GM18511 (cell line): Measurements from ENCODE around the gene PRDM16.

ENCODE experiments used
- ATAC-seq: cut with Tn5 transposase; IDR thresholded peaks from one replicate; pipeline ENCODE4 v1.9.1; 2021; ENCODE audit warnings: mild to moderate bottlenecking, moderate library complexity; ENCODE audit not compliant: unreplicated experiment

Gene PRDM16

GRCh38 chr1:3347257-3348020 is 278.4 kb downstream of the PRDM16 start:
- no peak for ATAC-seq

- ATAC-seq: no peak
Measured at GRCh38 chr1:3348196-3348865, 279.3 kb downstream of the PRDM16 start.

GRCh38 chr1:3349161-3349967 is 280.4 kb downstream of the PRDM16 start:
- ATAC-seq: no peak

GRCh38 chr1:3349968-3350299 is 280.9 kb downstream of the PRDM16 start:
- ATAC-seq: no peak

GRCh38 chr1:3350506-3351261 is 281.7 kb downstream of the PRDM16 start:
- no peak for ATAC-seq

- ATAC-seq: no peak
Measured at GRCh38 chr1:3351449-3352298, 282.7 kb downstream of the PRDM16 start.

GRCh38 chr1:3352299-3352951 is 283.4 kb downstream of the PRDM16 start:
- no peak for ATAC-seq

- no peak for ATAC-seq
Measured at GRCh38 chr1:3352952-3353331, 283.9 kb downstream of the PRDM16 start.

GRCh38 chr1:3353876-3354275 is 284.9 kb downstream of the PRDM16 start:
- ATAC-seq: no peak

- ATAC-seq: no peak
Measured at GRCh38 chr1:3355089-3355488, 286.1 kb downstream of the PRDM16 start.

GRCh38 chr1:3355894-3356826 is 287.2 kb downstream of the PRDM16 start:
- no peak for ATAC-seq

- ATAC-seq: no peak
Measured at GRCh38 chr1:3356827-3357460, 287.9 kb downstream of the PRDM16 start.

- ATAC-seq: no peak
Measured at GRCh38 chr1:3357526-3358297, 288.7 kb downstream of the PRDM16 start.

- no peak for ATAC-seq
Measured at GRCh38 chr1:3359351-3359750, 290.3 kb downstream of the PRDM16 start.

GRCh38 chr1:3359756-3360440 is 290.9 kb downstream of the PRDM16 start:
- ATAC-seq: no peak

- ATAC-seq: no peak
Measured at GRCh38 chr1:3360646-3361257, 291.7 kb downstream of the PRDM16 start.
